Suprapubic skin (tissue), 4 donors: ENCODE measurements around the gene RNU2-63P.
"Not testable (repeated sequence)": the region's sequence is repeated elsewhere in the genome, so short reads cannot be mapped to it uniquely, and the experiment has no call there.

ENCODE experiments used
- CTCF ChIP-seq, 2 donors: fragments of 200-600 bp in 1 of 2; fragments of 450-650 bp in 1 of 2; sonication (generic) in 1 of 2; IDR thresholded peaks; one replicate each; pipeline ENCODE4 v1.5.1; 2016 to 2019; ENCODE audit warnings: antibody characterized with exemption in 2 of 2, mild to moderate bottlenecking in 1 of 2, moderate library complexity in 1 of 2
- EP300 ChIP-seq: sonication (generic); formaldehyde crosslinking; IDR thresholded peaks from one replicate; pipeline ENCODE4 v1.6.1; 2017; ENCODE audit warnings: antibody characterized with exemption
- POLR2A ChIP-seq, 2 donors: fragments of 450-650 bp; IDR thresholded peaks; one replicate each; pipeline ENCODE4 v1.6.1; 2017; ENCODE audit warnings: antibody characterized with exemption in 2 of 2, mild to moderate bottlenecking in 2 of 2, moderate library complexity in 2 of 2
- POLR2AphosphoS5 ChIP-seq, 3 donors: sonication (generic); formaldehyde crosslinking; IDR thresholded peaks; one replicate each; pipeline ENCODE4 v1.6.1; 2017; ENCODE audit warnings: antibody characterized with exemption in 3 of 3

- not testable (repeated sequence) for TF ChIP-seq POLR2A (IDR thresholded peaks at IDR 0.05); POLR2AphosphoS5 (IDR thresholded peaks at IDR 0.05); CTCF (IDR thresholded peaks at IDR 0.05); EP300
Measured at GRCh38 chr2:87981182-87981581, 35.2 kb downstream of the RNU2-63P start.
